ENCODE measurements around the gene COL5A1.

COL5A1 gene

DNA sequence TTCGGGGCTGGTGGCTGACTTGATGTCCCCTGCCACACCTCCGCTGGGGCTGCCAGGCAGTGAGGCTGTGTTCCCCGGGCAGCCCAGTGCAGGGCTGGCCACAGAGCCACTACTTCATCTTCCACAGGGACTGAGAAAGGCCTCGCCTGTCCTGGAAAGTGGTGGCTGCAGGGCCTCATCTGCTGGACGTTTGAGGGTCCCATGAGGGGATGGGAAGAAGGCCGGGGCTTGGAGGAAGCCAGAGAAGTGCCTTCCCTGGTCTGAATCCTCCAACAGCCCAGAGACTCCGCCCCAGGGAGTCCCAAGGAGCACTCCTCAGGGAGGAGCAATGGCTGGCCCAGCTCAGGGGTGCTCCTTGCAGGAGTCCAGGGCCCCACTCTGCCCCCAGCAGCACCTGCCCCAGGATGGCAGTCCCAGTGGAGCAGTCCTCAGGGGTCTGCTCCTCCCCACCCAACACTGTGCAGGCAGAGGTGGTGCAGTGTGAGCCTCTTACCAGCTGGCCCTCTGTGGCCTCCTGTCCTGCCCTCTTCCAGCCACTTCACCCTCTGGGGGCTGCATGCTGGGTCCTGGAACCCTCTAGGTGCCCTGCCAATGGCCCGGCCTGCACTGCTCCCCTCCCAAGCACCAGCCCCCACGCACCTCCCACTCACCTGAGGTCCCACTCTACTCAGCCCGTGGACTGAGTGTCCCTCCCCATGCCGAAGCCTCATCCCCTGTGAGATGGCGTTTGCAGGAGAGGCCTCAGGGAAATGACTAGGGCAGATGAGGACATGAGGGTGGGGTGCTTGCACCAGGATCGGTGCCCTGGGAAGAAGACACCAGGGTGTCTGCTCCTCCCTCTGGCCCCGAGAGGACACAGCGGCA is 47.3 kb upstream of the COL5A1 start:
- Mint-ChIP-seq H3K9me3 (peaks cover 3% of the 10 kb centered on the region), H3K36me3 (ENCODE audit: low read depth) (no peaks in the 10 kb centered on the region), H3K4me1 (peaks cover 32% of the 10 kb centered on the region), H3K4me3 (no peak overlapping the region), H3K27me3 (ENCODE audit: low read depth) (peaks cover 7% of the 10 kb centered on the region), H3K27ac (no peak overlapping the region)
- TF ChIP-seq, protein P1, sequence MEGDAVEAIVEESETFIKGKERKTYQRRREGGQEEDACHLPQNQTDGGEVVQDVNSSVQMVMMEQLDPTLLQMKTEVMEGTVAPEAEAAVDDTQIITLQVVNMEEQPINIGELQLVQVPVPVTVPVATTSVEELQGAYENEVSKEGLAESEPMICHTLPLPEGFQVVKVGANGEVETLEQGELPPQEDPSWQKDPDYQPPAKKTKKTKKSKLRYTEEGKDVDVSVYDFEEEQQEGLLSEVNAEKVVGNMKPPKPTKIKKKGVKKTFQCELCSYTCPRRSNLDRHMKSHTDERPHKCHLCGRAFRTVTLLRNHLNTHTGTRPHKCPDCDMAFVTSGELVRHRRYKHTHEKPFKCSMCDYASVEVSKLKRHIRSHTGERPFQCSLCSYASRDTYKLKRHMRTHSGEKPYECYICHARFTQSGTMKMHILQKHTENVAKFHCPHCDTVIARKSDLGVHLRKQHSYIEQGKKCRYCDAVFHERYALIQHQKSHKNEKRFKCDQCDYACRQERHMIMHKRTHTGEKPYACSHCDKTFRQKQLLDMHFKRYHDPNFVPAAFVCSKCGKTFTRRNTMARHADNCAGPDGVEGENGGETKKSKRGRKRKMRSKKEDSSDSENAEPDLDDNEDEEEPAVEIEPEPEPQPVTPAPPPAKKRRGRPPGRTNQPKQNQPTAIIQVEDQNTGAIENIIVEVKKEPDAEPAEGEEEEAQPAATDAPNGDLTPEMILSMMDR (IDR thresholded peaks at IDR 0.05; ENCODE audit: unreplicated experiment in 3 of 3), result no peak

DNA sequence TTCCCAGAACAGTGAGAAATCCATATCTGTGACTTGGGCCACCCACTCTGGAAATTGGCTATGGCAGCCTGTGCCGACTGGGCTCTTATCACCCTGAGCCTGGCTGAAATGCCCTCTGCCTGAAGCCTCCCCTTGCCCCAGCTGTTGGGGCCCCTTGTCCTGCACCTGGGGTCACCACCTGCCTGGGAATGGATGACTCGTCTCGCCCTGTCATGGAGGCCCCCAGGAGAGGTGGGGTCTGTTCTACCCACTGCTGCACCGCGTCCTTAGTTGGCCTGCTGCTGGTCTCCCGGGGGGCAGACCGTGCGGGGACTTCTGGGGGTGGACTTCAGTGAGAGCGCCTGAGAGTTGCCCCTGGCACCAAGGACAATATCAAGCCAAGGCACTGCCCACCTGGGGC is 46.6 kb upstream of the COL5A1 start:
- Mint-ChIP-seq H3K4me1 (peaks cover 32% of the 10 kb centered on the region), H3K36me3 (ENCODE audit: low read depth) (no peaks in the 10 kb centered on the region)

DNA sequence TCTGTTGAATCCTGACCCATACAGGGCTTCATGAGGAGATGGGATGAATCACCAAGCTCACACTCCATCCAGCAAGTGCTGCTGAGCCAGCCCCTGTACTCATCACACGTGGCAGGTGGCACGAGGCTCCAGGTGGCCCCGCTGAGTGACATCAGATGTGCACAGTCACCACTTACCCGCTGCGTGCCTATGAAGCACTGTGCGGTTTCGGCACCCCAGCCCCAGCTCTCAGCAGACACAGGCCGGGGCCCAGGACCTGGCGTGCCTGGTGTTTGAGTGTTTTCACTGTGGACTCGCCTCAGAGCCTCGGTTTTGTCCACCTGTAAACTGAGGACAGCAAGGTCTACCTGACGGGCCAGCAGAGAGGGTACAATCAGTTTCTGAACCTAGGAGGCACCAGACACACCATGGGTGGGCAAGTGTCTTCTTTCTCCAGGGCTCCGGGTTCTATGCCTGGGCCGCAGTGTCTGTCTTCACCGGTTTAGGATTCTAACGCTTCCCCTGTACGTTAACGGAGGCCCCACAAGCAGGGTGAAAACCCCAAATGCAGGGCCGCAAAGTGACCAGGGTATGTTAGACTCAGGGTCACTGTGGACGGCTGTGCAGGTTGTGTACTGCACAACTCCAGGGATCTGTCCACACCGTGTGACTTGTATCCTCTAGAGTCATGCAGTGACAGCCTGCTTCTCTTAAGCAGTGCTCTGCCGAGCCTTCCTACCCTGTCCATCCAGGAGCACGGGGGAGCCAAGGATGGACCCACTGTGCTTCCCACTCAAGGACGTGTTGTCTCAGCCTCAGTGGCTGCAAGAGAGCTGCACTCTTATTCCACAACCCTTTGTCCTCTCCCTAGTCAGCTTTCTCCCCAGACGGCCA is 44.3 kb upstream of the COL5A1 start:
- Mint-ChIP-seq H3K27me3 (ENCODE audit: low read depth) (peaks cover 7% of the 10 kb centered on the region), H3K4me3 (no peak overlapping the region), H3K9me3 (no peaks in the 10 kb centered on the region), H3K4me1 (peaks cover 21% of the 10 kb centered on the region), H3K36me3 (ENCODE audit: low read depth) (no peaks in the 10 kb centered on the region), H3K27ac (peak overlapping the region in 1 of 3 experiments; percentile 23)
- TF ChIP-seq, protein P1 (IDR thresholded peaks at IDR 0.05; ENCODE audit: unreplicated experiment in 3 of 3), result no peak

More for the DNA sequence above, 46.6 kb upstream of the COL5A1 start:
- TF ChIP-seq, protein P1 (IDR thresholded peaks at IDR 0.05; ENCODE audit: unreplicated experiment in 3 of 3), result no peak
- Mint-ChIP-seq H3K9me3 (no peaks in the 10 kb centered on the region), H3K27ac (peak overlapping the region in 1 of 3 experiments; percentile 28), H3K27me3 (ENCODE audit: low read depth) (peaks cover 7% of the 10 kb centered on the region), H3K4me3 (no peak overlapping the region)

DNA sequence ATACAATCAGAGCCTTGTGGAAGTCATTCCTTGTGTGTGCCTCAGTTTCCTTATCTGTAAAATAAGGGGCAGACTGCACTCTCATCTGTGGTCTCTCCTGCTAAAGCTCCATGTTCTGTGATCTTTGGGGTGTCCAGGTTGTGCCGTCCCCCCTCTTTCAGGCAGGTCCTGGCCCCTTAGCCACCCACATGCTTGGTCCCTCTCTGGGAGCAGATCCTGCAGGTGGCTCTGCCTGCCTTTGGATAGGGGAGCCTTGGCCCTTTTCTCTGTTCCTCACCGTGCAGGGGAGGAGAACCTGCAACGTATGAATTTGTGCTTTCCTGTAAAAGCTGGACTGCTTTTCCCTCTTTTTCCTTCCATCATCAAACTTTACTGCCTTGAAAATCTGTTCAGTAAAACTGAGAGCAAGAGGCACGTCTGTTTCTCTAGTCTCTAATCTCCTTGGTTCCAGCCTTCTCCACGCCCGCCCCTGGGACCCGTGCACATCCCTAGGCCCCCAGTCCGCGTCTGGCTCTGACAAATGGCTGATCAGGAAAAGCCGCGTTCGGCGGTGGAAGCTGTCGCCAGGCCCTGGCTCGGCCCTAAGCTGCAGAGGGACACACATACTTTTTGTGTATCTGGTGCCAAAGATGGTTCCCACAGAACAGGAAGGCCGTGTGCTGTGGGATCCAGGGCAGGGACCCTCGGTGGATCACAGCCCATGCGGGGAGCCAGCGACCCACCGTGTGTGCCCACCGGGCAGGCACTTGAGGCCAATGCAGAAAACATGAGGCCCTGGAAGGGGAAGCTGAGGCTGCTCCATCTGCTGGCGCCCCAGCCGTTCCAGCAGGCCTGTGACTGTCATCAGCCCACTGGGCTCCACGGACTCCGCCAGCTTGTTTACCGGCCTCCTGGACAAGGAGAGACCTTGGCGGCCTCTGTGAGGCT is 43.4 kb upstream of the COL5A1 start:
- H3K4me3 Mint-ChIP-seq, result no peak overlapping the region
- H3K27ac Mint-ChIP-seq, result peak overlapping the region in 1 of 3 experiments; percentile 45

DNA sequence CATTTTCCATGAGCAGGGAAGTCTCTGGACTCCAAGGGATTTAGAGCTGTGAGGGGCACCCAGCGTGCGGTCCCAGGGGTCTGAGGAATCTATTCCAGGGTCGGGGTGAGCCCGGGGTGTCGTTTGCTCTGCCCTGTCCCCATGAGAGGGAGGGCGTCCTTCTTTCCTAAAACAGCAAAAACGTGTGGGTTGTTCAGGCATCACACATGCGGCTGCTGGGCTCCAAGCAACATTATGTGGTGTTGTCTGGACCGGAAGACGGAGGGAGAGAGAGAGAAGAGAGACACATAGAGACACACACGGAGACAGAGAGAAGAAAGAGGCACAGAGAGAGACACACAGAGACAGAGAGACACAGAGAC is 42.7 kb upstream of the COL5A1 start:
- TF ChIP-seq, protein P1 (IDR thresholded peaks at IDR 0.05; ENCODE audit: unreplicated experiment in 3 of 3), result no peak
- Mint-ChIP-seq H3K4me1 (peaks cover 21% of the 10 kb centered on the region), H3K27ac (no peak overlapping the region), H3K27me3 (ENCODE audit: low read depth) (peaks cover 7% of the 10 kb centered on the region), H3K4me3 (no peak overlapping the region), H3K36me3 (ENCODE audit: low read depth) (no peaks in the 10 kb centered on the region), H3K9me3 (no peaks in the 10 kb centered on the region)

More for the DNA sequence above, 43.4 kb upstream of the COL5A1 start:
- Mint-ChIP-seq H3K27me3 (ENCODE audit: low read depth) (peaks cover 7% of the 10 kb centered on the region), H3K4me1 (peaks cover 28% of the 10 kb centered on the region), H3K36me3 (ENCODE audit: low read depth) (no peaks in the 10 kb centered on the region), H3K9me3 (no peaks in the 10 kb centered on the region)
- TF ChIP-seq, protein P1 (IDR thresholded peaks at IDR 0.05; ENCODE audit: unreplicated experiment in 3 of 3), result no peak

Measured in nephron (organoid).